ENCODE measurements around the gene TEX28. TPM values are rescaled to one million over a fixed set of nuclear protein-coding genes. Genes with fewer than 3 reads are reported as not detected.

TEX28 gene
- total RNA-seq, 4 donors from 2014 or later, result not detected

DNA sequence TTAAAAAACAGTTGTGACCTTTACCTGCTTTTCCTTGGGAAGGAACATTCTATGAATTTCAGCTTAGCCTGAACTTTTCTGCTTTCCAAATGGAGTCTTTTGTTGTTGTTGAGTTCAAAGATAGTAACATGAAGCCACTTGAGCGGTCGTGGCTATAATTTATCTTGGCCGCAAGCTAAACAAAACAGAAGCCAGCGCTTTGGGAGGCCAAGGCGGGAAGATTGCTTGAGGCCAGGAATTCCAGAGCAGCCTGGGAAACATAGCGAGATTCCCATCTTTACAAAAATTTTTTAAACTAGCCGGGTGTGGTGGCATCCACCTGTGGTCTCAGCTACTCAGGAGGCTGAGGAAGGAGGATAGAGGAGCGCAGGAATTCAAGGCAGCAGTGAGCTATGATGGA lies 30.6 kb upstream of the TEX28 start:
- DNase-seq (ENCODE audit: extremely low spot score), result no peak
- no peak for TF ChIP-seq EP300 (IDR thresholded peaks at IDR 0.05)
- no peak for TF ChIP-seq POLR2A (IDR thresholded peaks at IDR 0.05; ENCODE audit: low read depth)
- TF ChIP-seq, protein P1, sequence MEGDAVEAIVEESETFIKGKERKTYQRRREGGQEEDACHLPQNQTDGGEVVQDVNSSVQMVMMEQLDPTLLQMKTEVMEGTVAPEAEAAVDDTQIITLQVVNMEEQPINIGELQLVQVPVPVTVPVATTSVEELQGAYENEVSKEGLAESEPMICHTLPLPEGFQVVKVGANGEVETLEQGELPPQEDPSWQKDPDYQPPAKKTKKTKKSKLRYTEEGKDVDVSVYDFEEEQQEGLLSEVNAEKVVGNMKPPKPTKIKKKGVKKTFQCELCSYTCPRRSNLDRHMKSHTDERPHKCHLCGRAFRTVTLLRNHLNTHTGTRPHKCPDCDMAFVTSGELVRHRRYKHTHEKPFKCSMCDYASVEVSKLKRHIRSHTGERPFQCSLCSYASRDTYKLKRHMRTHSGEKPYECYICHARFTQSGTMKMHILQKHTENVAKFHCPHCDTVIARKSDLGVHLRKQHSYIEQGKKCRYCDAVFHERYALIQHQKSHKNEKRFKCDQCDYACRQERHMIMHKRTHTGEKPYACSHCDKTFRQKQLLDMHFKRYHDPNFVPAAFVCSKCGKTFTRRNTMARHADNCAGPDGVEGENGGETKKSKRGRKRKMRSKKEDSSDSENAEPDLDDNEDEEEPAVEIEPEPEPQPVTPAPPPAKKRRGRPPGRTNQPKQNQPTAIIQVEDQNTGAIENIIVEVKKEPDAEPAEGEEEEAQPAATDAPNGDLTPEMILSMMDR (IDR thresholded peaks at IDR 0.05), result no peak
- no peak for TF ChIP-seq POLR2AphosphoS5 (IDR thresholded peaks at IDR 0.05)
- no peaks in the 10 kb centered on the region for H3K9me3 ChIP-seq
- WGBS, result 72% methylated on average over 8 of the region's 8 CpGs
- H3K4me3 ChIP-seq, result no peak overlapping the region
- intact Hi-C loops (cut with DNase I), result no loop called here
- no peaks in the 10 kb centered on the region for H3K27me3 ChIP-seq
- no peak overlapping the region for H3K27ac ChIP-seq (replicated peaks in 1 of 4)
- H3K4me1 ChIP-seq, result peaks cover 0 to 11% (median 3%) of the 10 kb centered on the region in 4 donors
- no peaks in the 10 kb centered on the region for H3K36me3 ChIP-seq

DNA sequence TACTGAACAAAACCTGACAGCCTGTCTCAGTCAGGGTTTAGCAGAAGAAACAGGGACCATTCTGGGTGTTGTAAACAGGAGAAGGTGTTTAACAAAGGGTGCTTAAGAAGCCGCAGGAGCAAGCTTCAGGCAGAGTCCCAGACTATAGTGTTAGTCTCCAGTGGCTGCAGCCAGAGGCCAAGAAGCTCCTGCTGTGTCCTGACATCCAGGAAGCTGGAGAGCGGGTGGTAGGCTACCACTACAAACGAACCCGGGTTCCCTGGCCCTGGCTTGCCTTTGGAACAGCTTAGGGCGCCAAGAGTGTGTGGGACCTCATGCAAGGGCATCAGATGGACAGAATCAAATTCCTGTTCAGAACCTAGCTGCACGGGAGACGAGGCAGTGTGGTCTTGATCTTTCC lies 28.6 kb upstream of the TEX28 start:
- Histone ChIP-seq H3K27ac (replicated peaks in 1 of 4) (no peak overlapping the region), H3K9me3 (no peaks in the 10 kb centered on the region), H3K4me3 (no peak overlapping the region), H3K27me3 (no peaks in the 10 kb centered on the region), H3K36me3 (no peaks in the 10 kb centered on the region), H3K4me1 (peaks cover 0 to 11% (median 3%) of the 10 kb centered on the region in 4 donors)
- no peak for DNase-seq (ENCODE audit: extremely low spot score)
- WGBS, result 73% methylated on average over 6 of the region's 7 CpGs
- TF ChIP-seq EP300 (IDR thresholded peaks at IDR 0.05), result no peak
- intact Hi-C loops (cut with DNase I), result no loop called here

DNA sequence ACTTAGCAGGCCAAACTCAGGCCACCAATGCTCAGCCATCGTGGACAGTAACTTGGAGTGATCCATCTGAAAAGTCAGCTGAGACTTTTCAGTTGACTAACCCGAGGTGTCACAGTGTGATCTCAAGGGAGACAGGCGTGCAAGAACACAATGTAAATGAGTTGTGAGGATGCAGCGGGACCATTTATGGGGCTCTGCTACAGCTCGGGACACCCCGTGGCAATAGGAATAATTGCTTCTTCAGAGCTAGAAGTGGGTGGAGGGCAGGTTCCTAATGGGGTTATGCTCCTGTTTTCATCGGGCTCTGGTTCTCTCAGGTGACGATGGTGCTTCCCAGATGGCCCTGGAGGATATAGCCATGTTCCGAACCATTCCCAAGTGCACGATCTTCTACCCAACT lies 28.0 kb upstream of the TEX28 start:
- WGBS, result 82% methylated on average over 10 of the region's 10 CpGs

DNA sequence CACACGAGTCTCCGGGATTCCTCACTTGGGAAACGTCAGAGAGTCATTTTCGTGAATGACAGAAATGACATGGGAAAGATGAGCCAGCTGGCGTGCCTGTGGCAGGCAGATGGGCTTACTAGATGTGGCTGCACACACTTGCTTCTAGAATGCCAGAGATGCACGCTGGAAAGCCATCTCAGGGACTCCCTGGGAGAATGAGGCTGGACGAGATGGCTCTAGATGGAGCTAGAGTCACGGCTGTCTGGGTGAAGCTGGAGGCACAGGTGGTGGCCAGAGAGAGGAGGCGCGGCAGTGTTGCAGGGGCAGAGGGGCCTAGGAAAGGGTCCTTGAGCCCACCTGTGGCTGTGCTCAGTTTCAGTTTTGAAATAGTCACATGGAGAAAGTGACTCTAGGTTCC lies 26.7 kb upstream of the TEX28 start:
- DNase-seq (ENCODE audit: extremely low spot score), result no peak

More for the DNA sequence above, 28.0 kb upstream of the TEX28 start:
- DNase-seq (ENCODE audit: extremely low spot score), result no peak
- H3K4me1 ChIP-seq, result peaks cover 0 to 11% (median 3%) of the 10 kb centered on the region in 4 donors
- intact Hi-C loops (cut with DNase I), result no loop called here
- no peak overlapping the region for H3K27ac ChIP-seq (replicated peaks in 1 of 4)
- no peaks in the 10 kb centered on the region for H3K9me3 ChIP-seq
- TF ChIP-seq, protein P1 (IDR thresholded peaks at IDR 0.05), result no peak
- TF ChIP-seq POLR2A (IDR thresholded peaks at IDR 0.05; ENCODE audit: low read depth), result no peak
- no peak for TF ChIP-seq EP300 (IDR thresholded peaks at IDR 0.05)
- TF ChIP-seq POLR2AphosphoS5 (IDR thresholded peaks at IDR 0.05), result no peak
- no peak overlapping the region for H3K4me3 ChIP-seq
- no peaks in the 10 kb centered on the region for H3K27me3 ChIP-seq
- no peaks in the 10 kb centered on the region for H3K36me3 ChIP-seq

DNA sequence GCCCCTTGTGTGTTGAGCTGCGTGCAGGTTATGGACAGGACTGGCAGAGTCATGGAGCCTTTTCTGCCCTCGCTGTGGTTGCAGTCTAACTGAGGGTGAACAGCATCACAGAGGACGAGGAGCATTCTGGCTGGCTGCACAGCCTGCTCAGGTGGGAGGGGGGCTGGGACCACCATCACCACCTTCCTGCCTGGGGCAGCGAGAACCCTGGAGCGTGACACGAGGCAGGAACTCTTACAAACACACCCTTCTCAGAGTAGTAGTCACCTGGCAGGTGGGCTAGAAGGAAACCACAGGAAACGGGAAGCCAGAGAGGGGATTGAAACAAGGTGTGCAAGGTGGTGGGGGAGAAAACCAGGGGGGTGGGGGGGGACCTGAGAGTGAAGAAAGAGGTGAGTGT lies 26.2 kb upstream of the TEX28 start:
- no peaks in the 10 kb centered on the region for H3K27me3 ChIP-seq
- H3K4me1 ChIP-seq, result peaks cover 0 to 5% (median 2%) of the 10 kb centered on the region in 4 donors
- H3K9me3 ChIP-seq, result no peaks in the 10 kb centered on the region
- intact Hi-C loops (cut with DNase I), result no loop called here
- WGBS, result 78% methylated on average over 6 of the region's 7 CpGs
- DNase-seq (ENCODE audit: extremely low spot score), result no peak
- TF ChIP-seq POLR2AphosphoS5 (IDR thresholded peaks at IDR 0.05) (no peak), POLR2A (IDR thresholded peaks at IDR 0.05; ENCODE audit: low read depth) (no peak), EP300 (IDR thresholded peaks at IDR 0.05) (no peak)
- TF ChIP-seq, protein P1 (IDR thresholded peaks at IDR 0.05), result no peak
- H3K36me3 ChIP-seq, result no peaks in the 10 kb centered on the region
- no peak overlapping the region for H3K27ac ChIP-seq (replicated peaks in 1 of 4)
- H3K4me3 ChIP-seq, result no peak overlapping the region

More for the DNA sequence above, 26.7 kb upstream of the TEX28 start:
- Histone ChIP-seq H3K36me3 (no peaks in the 10 kb centered on the region), H3K9me3 (no peaks in the 10 kb centered on the region), H3K4me1 (peaks cover 0 to 5% (median 2%) of the 10 kb centered on the region in 4 donors), H3K27ac (replicated peaks in 1 of 4) (no peak overlapping the region), H3K4me3 (no peak overlapping the region), H3K27me3 (no peaks in the 10 kb centered on the region)
- TF ChIP-seq POLR2AphosphoS5 (IDR thresholded peaks at IDR 0.05) (no peak), POLR2A (IDR thresholded peaks at IDR 0.05; ENCODE audit: low read depth) (no peak), EP300 (IDR thresholded peaks at IDR 0.05) (no peak)
- TF ChIP-seq, protein P1 (IDR thresholded peaks at IDR 0.05), result no peak
- WGBS, result 68% methylated on average over 10 of the region's 10 CpGs
- intact Hi-C loops (cut with DNase I), result no loop called here

Measured in esophagus muscularis mucosa (tissue), 4 donors.